HG02798 (cell line): ENCODE results near the gene IGSF9B.

Experiments used
- ATAC-seq: cut with Tn5 transposase; IDR thresholded peaks from one replicate; pipeline ENCODE4 v1.9.1; 2021; ENCODE audit warnings: mild to moderate bottlenecking; ENCODE audit not compliant: unreplicated experiment, poor library complexity

The IGSF9B gene

GRCh38 chr11:133985981-133986944 is 29.5 kb upstream of the IGSF9B start:
- no peak for ATAC-seq

- no peak for ATAC-seq
Observed at GRCh38 chr11:133984828-133985227, 28.1 kb upstream of the IGSF9B start.

DNA sequence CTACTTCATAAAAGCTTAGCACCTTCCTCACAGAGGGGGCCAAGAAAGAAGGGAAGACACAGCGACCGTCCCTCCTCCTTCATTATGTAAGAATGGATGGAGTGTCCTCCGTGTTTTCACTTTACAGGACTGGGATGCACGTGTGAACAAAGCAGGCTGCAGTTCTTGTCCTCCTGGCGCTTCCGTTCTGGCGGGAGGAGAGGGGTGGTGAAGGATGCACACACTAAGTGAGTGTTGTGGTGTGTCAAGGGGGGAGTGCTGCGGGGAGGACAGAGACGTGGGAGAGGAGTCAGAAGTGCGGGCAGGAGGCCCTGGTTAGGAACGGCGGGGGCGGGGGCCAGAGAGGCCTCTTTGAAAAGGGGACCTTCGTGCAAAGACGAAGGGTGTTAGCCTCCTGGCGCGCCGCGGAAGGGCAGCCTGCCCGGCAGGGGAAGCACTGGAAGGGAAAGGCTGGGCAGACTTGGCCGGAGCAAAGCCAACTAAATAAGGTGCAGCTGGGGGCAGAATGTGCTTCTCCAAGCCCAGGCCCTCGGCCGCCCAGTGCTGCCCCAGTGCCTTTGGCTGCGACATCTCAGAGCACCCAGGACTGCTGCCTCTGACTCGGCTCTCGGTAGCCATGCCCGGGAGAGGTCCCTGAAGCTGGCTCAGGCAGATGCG is 27.0 kb upstream of the IGSF9B start:
- ATAC-seq = no peak

DNA sequence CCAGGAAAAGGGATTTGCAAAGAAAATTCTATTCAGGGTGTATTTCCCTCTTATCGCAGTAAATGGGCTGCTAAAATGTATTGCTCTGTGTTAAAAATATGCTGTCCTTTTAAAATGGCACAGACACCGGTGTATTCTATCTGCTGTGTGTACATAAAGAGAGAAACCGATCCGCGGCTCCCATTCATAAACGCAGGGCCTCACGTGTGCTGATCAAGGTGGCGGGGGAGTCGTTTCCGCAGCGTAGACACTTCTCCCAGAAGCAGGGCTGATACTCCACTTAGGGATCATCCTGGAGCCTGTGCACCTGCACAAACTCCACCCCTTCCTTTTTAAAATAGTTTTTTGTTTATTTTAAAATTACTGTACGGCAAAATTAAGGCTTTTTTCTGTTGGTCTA is 26.1 kb upstream of the IGSF9B start:
- no peak for ATAC-seq

DNA sequence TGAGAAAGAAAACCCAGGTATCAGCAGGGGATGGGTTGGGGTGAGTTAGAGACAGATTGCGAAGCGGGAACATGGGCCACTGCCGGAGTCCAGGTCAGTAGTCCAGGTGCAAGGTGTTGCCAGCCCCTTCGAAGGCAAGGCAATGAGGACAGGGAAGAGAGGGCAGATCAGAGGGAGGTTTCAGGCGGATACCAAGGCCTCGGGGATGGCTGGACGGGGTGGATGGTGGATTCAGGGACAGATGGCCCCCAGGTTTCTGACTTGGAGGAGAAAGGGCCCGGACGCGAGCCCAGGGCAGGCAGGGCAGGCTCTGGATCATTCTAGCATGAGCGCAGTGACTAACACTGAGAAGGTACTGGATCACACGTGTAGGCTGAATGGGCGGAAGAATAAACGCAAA is 25.4 kb upstream of the IGSF9B start:
- no peak for ATAC-seq

DNA sequence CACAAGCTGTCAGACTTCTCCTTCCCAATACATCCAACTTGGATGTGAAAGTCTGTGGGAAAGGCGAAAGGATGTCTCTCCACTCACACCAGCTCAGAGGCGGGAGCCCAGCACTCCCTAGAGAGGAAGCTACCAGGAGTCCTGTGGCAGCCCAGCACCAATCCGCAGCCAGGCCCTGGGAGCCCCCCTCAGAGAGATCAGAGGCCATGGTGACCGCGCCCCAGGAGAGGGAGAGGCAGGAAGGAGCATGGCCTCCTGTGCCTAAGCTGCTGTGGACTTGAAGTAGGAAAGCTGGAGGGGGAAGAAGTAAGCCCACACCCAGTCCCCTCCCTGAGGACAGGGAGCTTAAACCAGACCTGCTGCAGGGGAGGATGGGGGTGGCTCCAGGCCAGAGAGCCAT is 24.4 kb upstream of the IGSF9B start:
- ATAC-seq = no peak

DNA sequence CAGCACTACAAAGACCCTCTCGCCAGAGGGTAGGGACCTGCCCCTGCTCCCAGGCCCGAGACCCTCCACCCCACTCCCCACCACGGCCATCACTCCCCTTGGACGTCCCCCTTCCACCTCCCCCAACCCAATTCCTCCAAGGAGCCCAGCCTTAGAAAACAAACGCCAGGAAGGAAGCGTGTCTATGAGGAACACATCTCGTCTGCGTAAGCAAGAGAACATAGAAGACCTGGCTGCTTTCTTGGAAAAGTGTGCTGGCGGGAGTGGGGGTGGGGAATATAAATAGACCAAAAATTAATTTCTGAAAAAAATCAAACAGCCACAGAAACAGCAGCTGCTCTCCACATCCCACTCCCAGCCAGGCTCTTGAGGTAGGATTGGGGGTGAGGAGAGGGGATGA is 23.9 kb upstream of the IGSF9B start:
- no peak for ATAC-seq

DNA sequence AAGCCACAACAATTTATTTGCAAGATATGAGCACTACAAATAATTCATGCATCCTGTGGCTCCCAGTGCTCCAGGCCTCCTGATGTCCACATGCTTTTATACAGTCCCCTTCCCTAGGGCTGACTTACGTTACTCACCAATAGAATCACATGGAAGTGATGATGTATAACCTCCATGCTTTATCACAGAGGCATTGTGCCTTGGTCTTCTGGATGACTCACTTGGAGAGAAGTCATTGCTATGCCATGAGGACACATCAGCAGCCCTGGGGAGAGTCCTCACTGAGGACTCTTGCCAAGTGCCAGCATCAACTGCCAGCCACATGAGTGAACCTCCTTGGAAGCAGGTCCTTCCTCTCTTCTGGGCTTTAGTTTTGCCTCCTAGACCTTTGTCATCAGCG is 22.0 kb upstream of the IGSF9B start:
- ATAC-seq = no peak

- peak; percentile 93 for ATAC-seq
Observed at GRCh38 chr11:133977067-133977677, 20.4 kb upstream of the IGSF9B start.

- no peak for ATAC-seq
Observed at GRCh38 chr11:133975488-133975849, 18.7 kb upstream of the IGSF9B start.

GRCh38 chr11:133974836-133975487 is 18.2 kb upstream of the IGSF9B start:
- ATAC-seq = no peak

DNA sequence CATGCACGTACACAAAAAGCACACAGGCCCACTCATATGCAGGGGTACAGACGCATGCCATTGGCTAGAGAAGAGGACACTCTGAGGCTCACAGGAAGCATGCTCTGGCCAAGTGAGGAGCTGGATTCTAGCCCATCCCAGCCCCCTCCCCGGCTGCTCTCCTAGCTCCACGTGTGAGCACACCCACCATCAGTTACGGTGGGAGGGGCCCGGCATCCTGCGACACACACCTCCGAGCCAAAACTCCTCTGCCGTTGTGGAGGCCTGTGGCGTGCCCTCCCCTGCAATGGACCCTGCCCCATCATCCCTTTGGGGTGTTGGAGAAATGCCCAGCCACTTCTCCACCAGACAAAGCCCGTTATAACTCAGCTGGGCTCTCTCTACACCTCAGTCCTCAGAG is 15.1 kb upstream of the IGSF9B start:
- no peak for ATAC-seq

DNA sequence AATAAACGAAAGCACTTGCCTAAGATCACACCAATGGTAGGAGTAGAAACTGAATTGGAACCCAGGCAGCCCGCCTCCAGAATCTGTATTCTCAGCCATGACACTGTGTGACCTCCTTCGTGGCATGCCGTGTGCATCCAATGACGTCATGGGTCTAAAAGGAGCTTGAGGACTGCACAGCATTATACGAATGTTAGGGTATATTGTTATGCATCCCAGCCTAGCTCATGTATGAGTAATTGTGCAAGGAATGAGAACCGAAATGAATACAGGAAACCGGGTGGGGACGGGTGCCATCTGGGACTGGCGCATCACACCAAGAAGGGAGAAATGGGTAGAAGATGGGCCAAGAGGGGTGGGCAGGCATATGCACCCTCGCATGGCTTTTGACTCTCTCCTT is 12.3 kb upstream of the IGSF9B start:
- ATAC-seq = no peak

DNA sequence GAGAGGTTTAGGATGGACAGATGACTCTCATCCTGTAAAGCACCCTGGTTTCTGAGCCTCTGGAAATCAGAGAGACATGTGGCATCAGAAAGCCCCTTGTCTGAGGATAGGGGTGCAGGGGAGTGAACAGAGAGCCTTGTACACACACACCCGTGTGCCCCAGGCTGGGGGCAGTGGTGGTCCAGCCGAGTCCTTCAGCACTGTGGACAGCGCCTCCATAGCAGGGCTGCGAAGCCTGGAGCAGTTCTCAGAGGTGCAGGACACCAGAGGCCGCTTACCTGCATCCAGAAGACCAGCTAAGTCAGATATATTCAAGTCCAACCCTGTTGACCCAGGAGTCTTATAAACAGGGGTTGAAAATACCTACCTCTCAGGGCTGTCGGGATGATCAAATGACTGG is 11.5 kb upstream of the IGSF9B start:
- no peak for ATAC-seq

DNA sequence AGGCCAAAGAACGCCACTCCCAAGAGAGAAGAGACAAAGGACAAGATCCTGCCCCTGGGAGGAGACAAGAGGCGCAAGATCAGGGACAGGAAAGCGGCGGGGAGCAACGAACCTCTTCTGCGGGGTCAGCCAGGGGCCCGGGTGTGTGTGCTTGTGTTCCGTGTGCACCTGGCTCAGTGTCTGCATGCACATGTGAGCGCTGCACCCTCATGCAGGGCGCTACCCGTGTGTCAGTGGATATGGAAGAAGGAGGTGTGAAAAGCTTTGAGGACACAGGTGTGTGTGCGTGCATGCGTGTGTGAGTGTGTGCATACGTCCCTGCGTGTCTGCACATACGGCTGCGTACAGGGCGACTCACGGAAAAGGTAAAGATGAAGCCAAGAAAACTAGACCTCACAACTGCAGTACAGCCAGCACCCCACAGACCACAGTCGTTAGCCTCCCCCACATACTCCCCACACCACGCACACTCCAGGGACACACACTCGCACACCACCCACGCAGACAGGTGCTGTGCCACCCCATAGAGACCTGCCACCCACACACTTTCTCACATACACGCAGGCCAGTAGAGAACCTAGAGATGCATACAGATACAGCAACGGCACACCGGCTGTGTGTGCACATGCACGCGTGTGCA is 11.0 kb upstream of the IGSF9B start:
- no peak for ATAC-seq

DNA sequence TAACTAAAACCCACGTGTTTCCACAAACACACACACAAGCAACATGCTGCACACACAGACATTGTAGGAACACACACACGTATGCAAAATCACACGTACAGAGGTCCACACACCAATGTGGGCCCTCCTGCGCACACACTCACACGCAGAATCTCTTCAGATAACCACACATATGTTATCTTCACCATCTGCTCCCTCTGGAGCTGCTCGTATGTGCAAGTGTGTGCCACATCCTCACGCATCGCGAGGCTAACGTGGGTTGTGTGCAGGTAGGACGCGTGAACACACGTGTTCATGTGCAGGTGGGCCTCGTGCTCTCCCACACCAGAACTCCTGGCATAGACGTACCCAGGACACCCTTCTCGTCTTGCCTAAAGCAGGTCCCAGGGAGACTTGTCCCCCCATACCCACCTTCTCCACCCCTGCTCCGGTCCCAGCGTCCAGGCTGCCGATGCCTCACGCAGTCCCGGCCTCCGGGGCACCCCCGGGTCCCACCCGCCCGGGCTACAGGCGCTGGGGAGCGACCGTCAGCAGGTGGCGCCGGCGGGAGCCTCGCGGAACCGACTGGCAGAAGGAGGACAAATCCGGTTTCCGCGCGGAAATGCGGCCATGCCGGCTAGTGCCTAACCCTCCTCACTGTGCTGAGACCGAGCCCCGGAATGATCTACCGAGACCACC is 10.3 kb upstream of the IGSF9B start:
- no peak for ATAC-seq

GRCh38 chr11:133966172-133966651 is 9.4 kb upstream of the IGSF9B start:
- ATAC-seq = no peak

DNA sequence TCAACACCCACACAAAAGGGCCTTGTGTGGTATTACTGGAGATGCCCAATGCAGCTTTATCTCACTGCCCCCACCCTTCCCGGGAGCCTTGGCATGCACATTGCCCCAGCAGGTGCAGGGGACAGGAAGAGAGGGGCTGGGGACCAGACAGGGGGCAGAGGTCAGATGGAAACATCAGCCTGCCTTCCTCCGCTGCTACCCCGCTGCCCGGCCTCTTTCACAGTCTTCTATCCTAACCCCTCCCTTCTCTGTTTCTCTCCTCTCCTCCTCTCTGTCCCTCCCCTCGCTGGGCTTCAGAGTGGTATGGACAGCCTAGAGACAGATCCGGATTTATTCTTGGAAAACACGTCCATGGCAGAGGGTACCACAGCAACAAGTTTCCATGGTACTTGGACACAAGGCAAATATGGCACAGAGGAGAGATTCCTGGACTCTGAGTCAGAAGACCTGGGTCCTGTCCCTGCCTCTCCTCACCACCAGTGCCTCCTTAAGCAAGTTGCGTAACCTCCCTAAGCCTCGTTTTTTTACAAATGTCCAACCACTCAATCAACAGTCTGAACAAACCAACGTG is 8.3 kb upstream of the IGSF9B start:
- no peak for ATAC-seq

DNA sequence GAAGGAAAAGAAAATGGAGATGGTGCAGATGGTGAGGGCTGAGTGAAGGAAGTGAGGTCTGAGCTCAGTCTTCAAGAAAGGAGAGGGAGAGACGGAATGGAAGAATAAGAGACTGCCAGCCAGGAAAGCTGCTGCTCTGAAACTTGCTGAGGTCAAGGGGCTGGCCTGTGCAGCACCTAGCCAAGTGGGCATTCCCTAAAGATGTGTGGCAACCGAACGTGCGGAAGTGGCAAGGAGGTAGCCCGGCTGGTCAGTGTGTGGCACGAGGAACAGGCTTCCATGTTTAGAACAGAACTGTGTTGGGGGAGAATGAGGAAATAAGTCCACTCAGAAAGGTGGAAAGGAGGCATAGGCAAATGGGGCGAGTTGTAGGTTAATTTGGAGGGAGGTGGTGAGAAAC is 7.6 kb upstream of the IGSF9B start:
- no peak for ATAC-seq
